Activated gamma-delta T cell treated with Interleukin-2 at 50 U/mL for 16 hours (primary cell): ENCODE results near the gene ENGASE.

Experiments
- DNase-seq: peaks from one replicate; pipeline ENCODE4 v3.0.0-alpha.2; 2020

The ENGASE gene

GRCh38 chr17:79118924-79119323, 44.3 kb downstream of the ENGASE start:
- DNase-seq = no peak

GRCh38 chr17:79120259-79120658, 45.6 kb downstream of the ENGASE start:
- no peak for DNase-seq

GRCh38 chr17:79123988-79124387, 49.4 kb downstream of the ENGASE start:
- DNase-seq = no peak

- no peak for DNase-seq
These were observed 50.0 kb downstream of the ENGASE start for GRCh38 chr17:79124513-79125209.

GRCh38 chr17:79125503-79125902, 50.9 kb downstream of the ENGASE start:
- DNase-seq = no peak

- DNase-seq = no peak
These were observed 51.5 kb downstream of the ENGASE start for GRCh38 chr17:79126139-79126538.

GRCh38 chr17:79127534-79128135, 53.0 kb downstream of the ENGASE start:
- no peak for DNase-seq

GRCh38 chr17:79129523-79129922, 54.9 kb downstream of the ENGASE start:
- DNase-seq = no peak

- no peak for DNase-seq
These were observed 56.1 kb downstream of the ENGASE start for GRCh38 chr17:79130536-79131273.

- DNase-seq = no peak
These were observed 56.6 kb downstream of the ENGASE start for GRCh38 chr17:79131274-79131635.

GRCh38 chr17:79131701-79132100, 57.1 kb downstream of the ENGASE start:
- no peak for DNase-seq

GRCh38 chr17:79132271-79133064, 57.8 kb downstream of the ENGASE start:
- no peak for DNase-seq

- DNase-seq = no peak
These were observed 58.6 kb downstream of the ENGASE start for GRCh38 chr17:79133214-79133613.

- DNase-seq = no peak
These were observed 59.4 kb downstream of the ENGASE start for GRCh38 chr17:79133985-79134384.

- no peak for DNase-seq
These were observed 60.4 kb downstream of the ENGASE start for GRCh38 chr17:79135011-79135410.

- DNase-seq = no peak
These were observed 61.2 kb downstream of the ENGASE start for GRCh38 chr17:79135628-79136405.
